ENCODE data around the gene SSNA1. TPM values are rescaled to one million over a fixed set of nuclear protein-coding genes. Genes with fewer than 3 reads are reported as not detected.

Gene SSNA1
- total and polyA plus RNA-seq, 8 donors = 28.1 to 154 (median 122) TPM

GRCh38 chr9:137181680-137182079, 6.8 kb upstream of the SSNA1 start:
- peaks cover 5 to 23% (median 18%) of the 10 kb centered on the region in 4 donors for H3K4me1 ChIP-seq
- no peaks in the 10 kb centered on the region for H3K9me3 ChIP-seq
- intact Hi-C loops (cut with DNase I; ENCODE audit: low total_unique reads) = loop anchor here (10.0 kb wide), 2 partner anchors 53 to 67 kb away; partner anchors contain the start of genes DPP7 and SLC34A3
- TF ChIP-seq POLR2AphosphoS5 (IDR thresholded peaks at IDR 0.05) (no peak), CTCF (IDR thresholded peaks at IDR 0.05) (no peak), EP300 (IDR thresholded peaks at IDR 0.05) (no peak), POLR2A (IDR thresholded peaks at IDR 0.05) (no peak)
- H3K36me3 ChIP-seq = peaks cover 76 to 98% (median 93%) of the 10 kb centered on the region in 4 donors
- H3K27ac ChIP-seq = no peak overlapping the region
- H3K4me3 ChIP-seq = no peak overlapping the region
- DNase-seq = no peak
- WGBS, 5 donors = 91 to 95% (median 94%) methylated on average over 20 to 22 of the region's 22 CpGs
- H3K27me3 ChIP-seq = no peaks in the 10 kb centered on the region

- peaks cover 17 to 34% (median 29%) of the 10 kb centered on the region in 4 donors for H3K4me1 ChIP-seq
- intact Hi-C loops (cut with DNase I; ENCODE audit: low total_unique reads) = loop anchor here (10.0 kb wide), 2 partner anchors 52 to 68 kb away; partner anchors contain the start of genes DPP7 and SLC34A3
- no peaks in the 10 kb centered on the region for H3K9me3 ChIP-seq
- peaks cover 76 to 97% (median 91%) of the 10 kb centered on the region in 4 donors for H3K36me3 ChIP-seq
- TF ChIP-seq EP300 (IDR thresholded peaks at IDR 0.05) (no peak), CTCF (IDR thresholded peaks at IDR 0.05) (no peak), POLR2A (IDR thresholded peaks at IDR 0.05) (no peak), POLR2AphosphoS5 (IDR thresholded peaks at IDR 0.05) (no peak)
- no peak for DNase-seq
- no peak overlapping the region for H3K27ac ChIP-seq
- H3K4me3 ChIP-seq = no peak overlapping the region
- 88 to 94% (median 90%) methylated on average over 16 to 17 of the region's 17 CpGs for WGBS, 5 donors
- no peaks in the 10 kb centered on the region for H3K27me3 ChIP-seq
Observed at GRCh38 chr9:137182836-137183235, 5.6 kb upstream of the SSNA1 start.

- Histone ChIP-seq H3K36me3 (peaks cover 66 to 84% (median 79%) of the 10 kb centered on the region in 4 donors), H3K4me1 (peaks cover 18 to 39% (median 34%) of the 10 kb centered on the region in 4 donors), H3K9me3 (no peaks in the 10 kb centered on the region), H3K4me3 (no peak overlapping the region), H3K27me3 (no peaks in the 10 kb centered on the region), H3K27ac (no peak overlapping the region)
- no peak for DNase-seq
- no peak for TF ChIP-seq POLR2A (IDR thresholded peaks at IDR 0.05)
- TF ChIP-seq EP300 (IDR thresholded peaks at IDR 0.05) = no peak
- no peak for TF ChIP-seq POLR2AphosphoS5 (IDR thresholded peaks at IDR 0.05)
- intact Hi-C loops (cut with DNase I; ENCODE audit: low total_unique reads) = loop anchor here (10.0 kb wide), 2 partner anchors 51 to 69 kb away; partner anchors contain the start of genes DPP7 and SLC34A3
- WGBS, 5 donors = 89 to 97% (median 95%) methylated on average over 21 to 27 of the region's 27 CpGs
Observed at GRCh38 chr9:137183980-137184595, 4.4 kb upstream of the SSNA1 start.

GRCh38 chr9:137184881-137185660, 3.4 kb upstream of the SSNA1 start:
- H3K9me3 ChIP-seq = no peaks in the 10 kb centered on the region
- H3K4me1 ChIP-seq = peaks cover 27 to 49% (median 44%) of the 10 kb centered on the region in 4 donors
- no peak overlapping the region for H3K27ac ChIP-seq
- no peak for DNase-seq
- WGBS, 5 donors = 92 to 95% (median 93%) methylated on average over 37 to 48 of the region's 48 CpGs
- intact Hi-C loops (cut with DNase I; ENCODE audit: low total_unique reads) = loop anchor here (10.0 kb wide), 2 partner anchors 50 to 70 kb away; partner anchors contain the start of genes DPP7 and SLC34A3
- no peak overlapping the region for H3K4me3 ChIP-seq
- TF ChIP-seq POLR2A (IDR thresholded peaks at IDR 0.05) = no peak
- no peak for TF ChIP-seq EP300 (IDR thresholded peaks at IDR 0.05)
- TF ChIP-seq POLR2AphosphoS5 (IDR thresholded peaks at IDR 0.05) = no peak
- TF ChIP-seq CTCF (IDR thresholded peaks at IDR 0.05) = no peak
- H3K36me3 ChIP-seq = peaks cover 60 to 80% (median 73%) of the 10 kb centered on the region in 4 donors
- H3K27me3 ChIP-seq = no peaks in the 10 kb centered on the region
